ENCODE measurements around the gene LRMDA. TPM values are rescaled to one million over a fixed set of nuclear protein-coding genes. Genes with fewer than 3 reads are reported as not detected.

Gene LRMDA
- total RNA-seq, 2 donors from 2014 or later = 12.2 to 25.4 TPM

DNA sequence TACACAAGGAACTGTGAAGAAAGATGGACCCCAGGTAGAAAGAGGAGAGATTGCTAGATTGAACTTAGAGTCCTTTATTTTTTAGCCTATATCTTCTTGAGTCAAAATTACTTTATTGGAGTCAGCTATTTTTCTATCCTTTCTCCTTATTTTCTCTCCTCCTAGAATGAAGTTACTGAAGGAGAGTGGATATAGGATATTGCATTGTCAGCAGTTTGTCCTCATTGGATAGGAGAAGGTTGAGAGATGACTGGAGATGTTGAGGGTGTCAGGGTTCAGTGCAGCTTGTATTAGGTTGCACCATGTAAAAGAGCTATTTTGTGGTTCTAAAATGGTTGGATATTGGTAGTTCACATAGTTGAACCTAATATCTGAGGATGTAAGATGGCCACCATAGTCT lies 5.5 kb downstream of the LRMDA start:
- no peak for ATAC-seq
- peaks cover 17% of the 10 kb centered on the region for H3K4me1 ChIP-seq
- TF ChIP-seq, protein P1, sequence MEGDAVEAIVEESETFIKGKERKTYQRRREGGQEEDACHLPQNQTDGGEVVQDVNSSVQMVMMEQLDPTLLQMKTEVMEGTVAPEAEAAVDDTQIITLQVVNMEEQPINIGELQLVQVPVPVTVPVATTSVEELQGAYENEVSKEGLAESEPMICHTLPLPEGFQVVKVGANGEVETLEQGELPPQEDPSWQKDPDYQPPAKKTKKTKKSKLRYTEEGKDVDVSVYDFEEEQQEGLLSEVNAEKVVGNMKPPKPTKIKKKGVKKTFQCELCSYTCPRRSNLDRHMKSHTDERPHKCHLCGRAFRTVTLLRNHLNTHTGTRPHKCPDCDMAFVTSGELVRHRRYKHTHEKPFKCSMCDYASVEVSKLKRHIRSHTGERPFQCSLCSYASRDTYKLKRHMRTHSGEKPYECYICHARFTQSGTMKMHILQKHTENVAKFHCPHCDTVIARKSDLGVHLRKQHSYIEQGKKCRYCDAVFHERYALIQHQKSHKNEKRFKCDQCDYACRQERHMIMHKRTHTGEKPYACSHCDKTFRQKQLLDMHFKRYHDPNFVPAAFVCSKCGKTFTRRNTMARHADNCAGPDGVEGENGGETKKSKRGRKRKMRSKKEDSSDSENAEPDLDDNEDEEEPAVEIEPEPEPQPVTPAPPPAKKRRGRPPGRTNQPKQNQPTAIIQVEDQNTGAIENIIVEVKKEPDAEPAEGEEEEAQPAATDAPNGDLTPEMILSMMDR (IDR thresholded peaks at IDR 0.05) = no peak
- TF ChIP-seq POLR2A (IDR thresholded peaks at IDR 0.05) = no peak

DNA sequence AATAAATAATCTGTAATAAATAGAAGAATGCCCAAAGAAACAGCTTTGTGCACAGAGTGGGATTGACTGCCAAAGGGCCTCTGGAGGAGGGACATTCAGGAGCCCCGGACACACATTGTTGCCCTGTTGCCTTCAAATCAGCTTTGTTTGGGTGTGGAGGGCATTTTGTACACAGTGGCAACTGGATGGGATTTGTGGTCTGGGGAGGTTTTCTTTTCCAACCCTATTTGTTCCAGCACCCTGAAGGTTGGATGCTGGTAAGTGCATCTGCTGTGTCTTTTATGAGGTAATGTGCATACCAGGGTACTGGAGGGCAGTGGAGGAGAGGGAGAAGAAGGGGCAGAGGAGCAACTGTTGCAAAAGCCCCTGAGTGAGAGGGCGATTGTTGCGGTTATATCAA lies 6.3 kb downstream of the LRMDA start:
- no peaks in the 10 kb centered on the region for H3K27me3 ChIP-seq
- intact Hi-C loops (cut with DNase I) = no loop called here
- H3K4me3 ChIP-seq = no peak overlapping the region
- no peaks in the 10 kb centered on the region for H3K9me3 ChIP-seq
- TF ChIP-seq, protein P1 (IDR thresholded peaks at IDR 0.05) = no peak
- TF ChIP-seq POLR2A (IDR thresholded peaks at IDR 0.05) = no peak
- ATAC-seq (no peak), DNase-seq (no peak)
- no peak overlapping the region for H3K27ac ChIP-seq
- WGBS, 2 donors = 90 to 93% methylated on average over 3 of the region's 3 CpGs
- peaks cover 9% of the 10 kb centered on the region for H3K4me1 ChIP-seq
- H3K36me3 ChIP-seq (replicated peaks in 1 of 2; ENCODE audit: insufficient read depth in 1 of 2, low read depth in 2 of 2) = peaks cover 0 to 1% of the 10 kb centered on the region in 2 donors

More for the DNA sequence above, 5.5 kb downstream of the LRMDA start:
- H3K9me3 ChIP-seq = no peaks in the 10 kb centered on the region
- H3K27me3 ChIP-seq = no peaks in the 10 kb centered on the region
- H3K27ac ChIP-seq = no peak overlapping the region
- peaks cover 0 to 1% of the 10 kb centered on the region in 2 donors for H3K36me3 ChIP-seq (replicated peaks in 1 of 2; ENCODE audit: insufficient read depth in 1 of 2, low read depth in 2 of 2)
- intact Hi-C loops (cut with DNase I) = no loop called here
- no peak overlapping the region for H3K4me3 ChIP-seq
- DNase-seq = no peak

DNA sequence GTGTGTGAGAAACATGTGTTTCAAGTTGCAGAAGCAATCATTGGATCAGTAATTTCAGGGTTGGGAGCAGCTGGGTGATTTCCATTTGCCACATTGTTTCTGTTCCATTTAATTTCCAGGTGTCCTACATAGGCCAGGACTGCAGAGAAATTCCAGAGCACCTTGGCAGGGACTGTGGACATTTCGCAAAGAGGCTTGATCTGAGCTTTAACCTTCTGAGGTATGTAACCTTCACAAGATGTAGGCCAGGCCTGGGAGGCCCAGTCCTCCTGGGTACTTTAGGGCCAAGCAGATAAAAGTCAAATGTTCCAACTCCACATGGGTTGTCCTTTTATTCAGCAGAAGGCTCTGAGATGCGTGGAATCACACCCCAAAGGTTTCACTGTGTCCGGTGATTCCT lies 6.9 kb downstream of the LRMDA start:
- DNase-seq = no peak
- TF ChIP-seq, protein P1 (IDR thresholded peaks at IDR 0.05) = no peak
- TF ChIP-seq POLR2A (IDR thresholded peaks at IDR 0.05) = no peak
- Histone ChIP-seq H3K36me3 (replicated peaks in 1 of 2; ENCODE audit: insufficient read depth in 1 of 2, low read depth in 2 of 2) (peaks cover 0 to 1% of the 10 kb centered on the region in 2 donors), H3K27ac (no peak overlapping the region), H3K4me3 (no peak overlapping the region), H3K27me3 (no peaks in the 10 kb centered on the region), H3K4me1 (peaks cover 4% of the 10 kb centered on the region), H3K9me3 (no peaks in the 10 kb centered on the region)
- ATAC-seq = no peak
- intact Hi-C loops (cut with DNase I) = no loop called here
- 71 to 75% methylated on average over 2 to 3 of the region's 3 CpGs for WGBS, 2 donors

DNA sequence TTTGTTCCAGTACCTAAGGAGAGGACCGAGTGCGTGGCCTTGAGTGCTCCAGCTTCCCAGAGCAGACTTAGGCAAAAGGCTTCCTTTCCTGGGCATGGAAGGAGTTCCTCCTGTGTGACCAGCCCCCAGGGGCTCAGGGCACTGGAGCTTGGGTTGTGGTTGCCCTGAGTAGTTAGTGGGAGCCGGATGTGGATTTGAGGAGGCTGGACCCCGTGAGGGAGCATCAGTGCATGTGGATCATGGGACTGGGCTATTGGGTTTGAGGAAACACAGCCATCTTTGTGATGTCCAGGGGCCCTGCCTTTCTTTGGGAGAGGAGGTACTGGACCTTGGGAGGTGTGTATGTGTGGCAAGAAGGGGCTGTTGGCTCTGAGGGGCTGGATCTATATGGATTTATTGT lies 8.4 kb downstream of the LRMDA start:
- TF ChIP-seq, protein P1 (IDR thresholded peaks at IDR 0.05) = no peak
- no peak for TF ChIP-seq POLR2A (IDR thresholded peaks at IDR 0.05)
- ATAC-seq (no peak), DNase-seq (no peak)
- intact Hi-C loops (cut with DNase I) = no loop called here
- no peak overlapping the region for H3K4me3 ChIP-seq
- H3K4me1 ChIP-seq = peaks cover 4% of the 10 kb centered on the region
- peaks cover 0 to 1% of the 10 kb centered on the region in 2 donors for H3K36me3 ChIP-seq (replicated peaks in 1 of 2; ENCODE audit: insufficient read depth in 1 of 2, low read depth in 2 of 2)
- H3K9me3 ChIP-seq = no peaks in the 10 kb centered on the region
- no peak overlapping the region for H3K27ac ChIP-seq
- 84 to 94% methylated on average over 4 of the region's 4 CpGs for WGBS, 2 donors
- H3K27me3 ChIP-seq = no peaks in the 10 kb centered on the region

DNA sequence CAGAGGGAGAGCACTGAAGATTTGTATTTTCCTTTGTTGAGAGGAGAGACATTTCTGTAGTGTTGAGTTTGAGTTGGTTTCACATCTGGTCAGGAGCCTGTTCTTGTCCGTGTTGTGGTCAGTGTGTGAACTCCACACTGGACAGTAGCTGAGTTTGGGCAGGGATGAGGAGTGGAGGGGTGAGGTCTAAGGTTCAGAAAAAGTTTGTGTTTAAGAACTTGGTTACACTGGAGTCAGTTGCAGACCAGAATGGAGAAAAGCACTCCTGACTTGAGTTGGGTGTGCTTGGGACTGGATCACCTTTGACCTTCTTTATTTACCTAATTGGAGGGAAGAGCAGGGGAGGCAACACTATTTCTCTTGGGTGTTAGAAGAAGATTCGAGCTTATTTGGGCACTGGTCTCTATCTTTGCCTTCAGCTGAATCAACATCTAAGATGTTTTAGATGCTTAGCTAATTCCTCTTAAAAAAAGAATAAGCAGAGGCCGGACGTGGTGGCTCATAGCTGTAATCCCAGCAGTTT lies 8.9 kb downstream of the LRMDA start:
- no peak overlapping the region for H3K4me3 ChIP-seq
- DNase-seq = no peak
- TF ChIP-seq POLR2A (IDR thresholded peaks at IDR 0.05) = no peak
- TF ChIP-seq, protein P1 (IDR thresholded peaks at IDR 0.05) = no peak
- no peak overlapping the region for H3K27ac ChIP-seq
- no peak for ATAC-seq
- H3K9me3 ChIP-seq = no peaks in the 10 kb centered on the region
- no peaks in the 10 kb centered on the region for H3K27me3 ChIP-seq
- H3K36me3 ChIP-seq (replicated peaks in 1 of 2; ENCODE audit: insufficient read depth in 1 of 2, low read depth in 2 of 2) = peaks cover 0 to 1% of the 10 kb centered on the region in 2 donors
- intact Hi-C loops (cut with DNase I) = no loop called here
- 96 to 98% methylated on average over 4 of the region's 4 CpGs for WGBS, 2 donors
- H3K4me1 ChIP-seq = peaks cover 4% of the 10 kb centered on the region

All from body of pancreas (tissue), 4 donors.